HG03378 (cell line): Measurements from ENCODE around the gene BTNL3.
"Not testable (repeated sequence)": the region's sequence is repeated elsewhere in the genome, so short reads cannot be mapped to it uniquely, and the experiment has no call there.

Experiments used
- ATAC-seq: cut with Tn5 transposase; IDR thresholded peaks from one replicate; pipeline ENCODE4 v1.9.1; 2021; ENCODE audit warnings: mild to moderate bottlenecking, moderate library complexity; ENCODE audit not compliant: unreplicated experiment

The BTNL3 gene, protein sequence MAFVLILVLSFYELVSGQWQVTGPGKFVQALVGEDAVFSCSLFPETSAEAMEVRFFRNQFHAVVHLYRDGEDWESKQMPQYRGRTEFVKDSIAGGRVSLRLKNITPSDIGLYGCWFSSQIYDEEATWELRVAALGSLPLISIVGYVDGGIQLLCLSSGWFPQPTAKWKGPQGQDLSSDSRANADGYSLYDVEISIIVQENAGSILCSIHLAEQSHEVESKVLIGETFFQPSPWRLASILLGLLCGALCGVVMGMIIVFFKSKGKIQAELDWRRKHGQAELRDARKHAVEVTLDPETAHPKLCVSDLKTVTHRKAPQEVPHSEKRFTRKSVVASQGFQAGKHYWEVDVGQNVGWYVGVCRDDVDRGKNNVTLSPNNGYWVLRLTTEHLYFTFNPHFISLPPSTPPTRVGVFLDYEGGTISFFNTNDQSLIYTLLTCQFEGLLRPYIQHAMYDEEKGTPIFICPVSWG

DNA sequence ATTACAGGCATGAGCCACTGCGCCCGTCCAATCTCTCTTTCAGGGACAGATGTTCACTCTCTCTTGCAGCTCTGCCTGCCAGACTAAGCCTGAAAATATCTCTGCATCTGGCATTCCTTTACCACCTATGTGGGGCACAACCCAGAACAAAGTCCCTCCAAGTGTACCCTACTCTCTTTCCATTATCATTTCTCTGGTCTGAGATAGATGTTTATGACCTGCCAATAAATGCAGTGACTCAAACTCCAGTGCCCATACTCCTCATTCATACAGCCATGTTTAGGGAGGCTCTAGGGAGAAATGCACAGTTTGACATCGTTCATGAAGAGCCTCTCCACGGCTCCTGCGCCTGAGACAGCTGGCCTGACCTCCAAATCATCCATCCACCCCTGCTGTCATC is at the start of gene BTNL3:
TSS of gene BTNL3 (plus strand) at position 255 of the 400 bp plus-strand sequence. CDS start 183 bp downstream, outside the sequence.
- ATAC-seq = no peak

DNA sequence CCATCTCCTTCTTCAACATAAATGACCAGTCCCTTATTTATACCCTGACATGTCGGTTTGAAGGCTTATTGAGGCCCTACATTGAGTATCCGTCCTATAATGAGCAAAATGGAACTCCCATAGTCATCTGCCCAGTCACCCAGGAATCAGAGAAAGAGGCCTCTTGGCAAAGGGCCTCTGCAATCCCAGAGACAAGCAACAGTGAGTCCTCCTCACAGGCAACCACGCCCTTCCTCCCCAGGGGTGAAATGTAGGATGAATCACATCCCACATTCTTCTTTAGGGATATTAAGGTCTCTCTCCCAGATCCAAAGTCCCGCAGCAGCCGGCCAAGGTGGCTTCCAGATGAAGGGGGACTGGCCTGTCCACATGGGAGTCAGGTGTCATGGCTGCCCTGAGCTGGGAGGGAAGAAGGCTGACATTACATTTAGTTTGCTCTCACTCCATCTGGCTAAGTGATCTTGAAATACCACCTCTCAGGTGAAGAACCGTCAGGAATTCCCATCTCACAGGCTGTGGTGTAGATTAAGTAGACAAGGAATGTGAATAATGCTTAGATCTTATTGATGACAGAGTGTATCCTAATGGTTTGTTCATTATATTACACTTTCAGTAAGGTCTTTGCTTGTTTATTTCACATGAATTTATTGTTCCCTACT is 38.2 kb upstream of the BTNL3 start:
- ATAC-seq = no peak

DNA sequence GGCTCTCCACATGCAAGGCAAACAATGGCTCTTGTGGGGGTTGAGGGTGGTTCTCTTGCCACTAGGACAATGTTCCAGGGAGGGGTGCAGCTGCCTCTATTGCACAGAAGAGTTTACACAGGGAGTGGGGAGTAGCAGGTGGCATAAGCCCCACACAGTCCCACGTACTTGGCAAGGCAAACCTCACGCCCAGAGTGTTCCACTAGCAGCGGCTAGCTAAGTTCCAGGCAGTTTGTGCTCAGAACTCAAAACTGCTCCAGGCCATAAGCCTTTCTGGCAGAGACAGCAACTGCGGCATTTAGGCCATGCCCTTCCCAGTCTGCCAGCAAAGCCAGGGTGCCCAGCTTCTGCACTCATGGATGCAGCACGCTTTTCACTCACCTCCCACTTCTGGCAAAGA is 29.0 kb upstream of the BTNL3 start:
- ATAC-seq = no peak

GRCh38 chr5:180960209-180960608 is 28.4 kb upstream of the BTNL3 start:
- no peak for ATAC-seq

DNA sequence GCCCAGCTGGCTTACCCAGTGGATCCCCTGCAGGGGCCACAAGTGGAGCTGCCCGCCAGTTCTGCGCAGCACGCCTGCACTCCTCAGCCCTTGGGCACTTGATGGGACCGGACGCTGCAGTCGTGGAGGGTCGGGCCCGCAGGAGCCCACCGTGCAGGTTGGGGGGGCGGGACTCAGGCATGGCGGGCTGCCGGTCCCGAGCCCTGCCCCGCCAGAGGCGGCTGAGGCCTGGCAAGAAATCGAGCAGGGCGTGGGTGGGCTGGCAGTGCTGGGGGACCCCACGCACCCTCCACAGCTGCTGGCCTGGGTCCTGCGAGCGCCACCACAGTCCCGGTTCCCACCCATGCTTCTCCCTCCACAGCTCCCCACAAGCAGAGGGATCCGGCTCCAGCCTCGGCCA is 19.2 kb upstream of the BTNL3 start:
- no peak for ATAC-seq

DNA sequence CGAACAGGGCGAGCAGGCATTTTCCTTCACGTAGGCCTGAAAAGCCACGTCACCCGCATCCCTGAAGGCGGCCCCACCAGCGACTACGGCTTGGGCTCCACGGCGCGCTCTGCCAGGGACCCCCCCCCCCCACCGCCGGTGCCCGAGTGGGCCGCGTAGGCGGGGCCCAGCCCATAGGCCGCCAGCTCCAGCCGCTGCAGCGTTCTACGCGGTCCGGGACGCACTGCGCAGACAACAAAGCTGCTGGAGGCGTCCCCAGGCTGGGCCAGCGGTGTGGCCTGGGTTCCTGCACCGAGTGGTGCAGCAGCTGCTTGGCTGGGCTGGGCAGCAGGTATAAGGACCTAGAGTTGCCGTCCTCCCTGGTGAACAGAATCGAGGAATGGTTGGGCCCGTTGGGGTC is 18.3 kb upstream of the BTNL3 start:
- no peak for ATAC-seq

- no peak for ATAC-seq
These were observed 17.8 kb upstream of the BTNL3 start for GRCh38 chr5:180970875-180971274.

DNA sequence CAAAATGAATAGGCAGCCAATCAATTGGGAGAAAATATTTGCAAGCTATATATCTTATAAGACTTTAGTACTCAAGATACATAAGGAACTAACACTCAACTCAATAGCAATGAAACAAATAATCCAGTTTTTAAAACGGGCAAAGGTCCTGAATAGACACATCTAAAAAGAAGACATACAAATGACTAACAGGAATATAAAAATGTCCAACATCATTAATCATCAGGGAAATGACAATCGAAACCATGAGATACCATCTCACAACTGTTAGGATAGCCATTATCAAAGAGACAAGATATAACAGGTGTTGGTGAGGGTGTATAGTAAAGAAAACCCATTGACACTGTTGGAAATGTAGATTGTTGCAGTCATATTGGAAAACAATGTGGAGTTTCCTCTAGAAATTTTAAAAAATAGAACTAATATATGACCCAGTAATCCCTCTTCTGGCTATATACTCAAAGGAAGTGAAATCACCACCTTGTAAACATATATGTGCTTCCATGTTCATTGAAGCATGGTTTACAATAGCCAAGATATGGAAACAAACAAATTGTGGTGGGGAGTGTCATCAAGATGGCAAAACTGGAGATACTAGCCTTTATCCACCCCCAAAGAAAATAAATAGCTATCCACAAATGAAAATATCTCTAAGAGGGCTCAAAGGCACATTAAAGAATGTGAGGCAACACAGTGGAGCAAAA is 13.9 kb upstream of the BTNL3 start:
- peak; percentile 11 for ATAC-seq

GRCh38 chr5:180975338-180975737 is 13.3 kb upstream of the BTNL3 start:
- peak; percentile 94 for ATAC-seq

DNA sequence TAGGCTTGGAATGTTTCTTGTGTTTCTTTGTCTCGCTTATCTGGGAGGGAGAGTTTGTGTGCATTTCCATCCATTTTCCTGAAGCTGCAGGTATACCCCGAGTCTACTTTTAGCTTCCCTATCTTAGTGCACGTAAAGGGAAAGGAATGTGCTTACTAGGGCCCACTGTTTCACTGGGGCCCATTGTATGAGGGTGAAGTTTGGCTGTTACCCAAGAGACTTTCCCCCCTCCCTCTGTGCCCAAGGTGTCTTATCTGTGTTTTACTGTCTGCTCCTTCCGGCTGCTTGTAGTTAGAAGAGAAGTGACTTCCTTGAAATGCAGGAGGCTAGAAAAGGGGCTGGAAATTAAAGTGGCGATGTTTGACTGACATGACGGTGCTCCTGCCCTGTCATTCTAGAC is 12.1 kb upstream of the BTNL3 start:
- no peak for ATAC-seq

GRCh38 chr5:180977852-180978251 is 10.8 kb upstream of the BTNL3 start:
- no peak for ATAC-seq

DNA sequence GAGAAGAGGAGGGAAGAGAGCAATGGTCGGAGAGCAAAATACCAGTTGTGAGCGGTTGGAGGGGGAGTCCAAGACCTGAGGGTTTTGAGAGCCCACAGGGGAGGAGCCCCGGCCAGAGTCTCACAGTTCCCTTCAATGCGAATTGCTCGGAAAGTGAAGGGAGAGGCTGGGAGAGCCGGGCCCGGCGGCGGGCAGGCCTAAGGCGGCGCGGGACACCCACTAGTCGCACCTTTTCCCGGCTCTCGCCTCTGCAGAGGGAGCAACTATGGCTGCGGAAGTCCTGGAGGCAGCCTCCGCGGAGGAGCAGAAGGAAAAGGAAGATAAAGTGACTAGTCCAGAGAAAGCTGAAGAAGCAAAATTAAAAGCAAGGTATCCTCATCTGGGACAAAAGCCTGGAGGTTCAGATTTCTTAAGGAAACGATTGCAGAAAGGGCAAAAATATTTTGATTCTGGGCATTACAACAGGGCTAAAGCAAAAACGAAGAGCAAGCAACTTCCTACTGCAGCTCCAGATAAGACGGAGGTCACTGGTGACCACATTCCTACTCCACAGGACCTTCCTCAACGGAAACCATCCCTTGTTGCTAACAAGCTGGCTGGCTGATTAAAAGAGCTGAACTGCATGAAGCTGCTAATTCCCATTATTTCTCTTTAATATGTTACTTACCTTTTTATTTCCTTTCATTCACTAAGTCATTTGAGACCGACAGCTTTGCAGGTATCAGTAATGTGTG is 6.5 kb upstream of the BTNL3 start:
- ATAC-seq = no peak

DNA sequence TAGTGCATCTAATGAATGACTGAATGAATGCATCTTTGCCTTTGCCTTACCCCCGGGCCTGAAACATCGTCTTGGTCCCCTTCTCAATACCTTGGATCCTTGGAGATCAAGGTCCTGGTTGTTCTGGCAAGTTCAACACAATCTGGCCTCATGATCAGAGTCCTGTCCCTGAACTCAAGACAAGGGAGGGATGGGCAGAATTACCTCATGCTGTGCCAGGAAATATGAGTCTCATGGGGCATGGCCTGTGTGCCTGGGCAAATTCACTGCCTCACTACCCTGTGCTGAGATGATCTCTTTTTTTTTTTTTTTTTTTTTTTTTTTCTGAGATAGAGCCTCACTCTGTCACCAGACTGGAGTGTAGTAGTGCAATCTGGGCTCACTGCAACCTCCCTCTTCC is 630 bp upstream of the BTNL3 start:
- no peak for ATAC-seq

DNA sequence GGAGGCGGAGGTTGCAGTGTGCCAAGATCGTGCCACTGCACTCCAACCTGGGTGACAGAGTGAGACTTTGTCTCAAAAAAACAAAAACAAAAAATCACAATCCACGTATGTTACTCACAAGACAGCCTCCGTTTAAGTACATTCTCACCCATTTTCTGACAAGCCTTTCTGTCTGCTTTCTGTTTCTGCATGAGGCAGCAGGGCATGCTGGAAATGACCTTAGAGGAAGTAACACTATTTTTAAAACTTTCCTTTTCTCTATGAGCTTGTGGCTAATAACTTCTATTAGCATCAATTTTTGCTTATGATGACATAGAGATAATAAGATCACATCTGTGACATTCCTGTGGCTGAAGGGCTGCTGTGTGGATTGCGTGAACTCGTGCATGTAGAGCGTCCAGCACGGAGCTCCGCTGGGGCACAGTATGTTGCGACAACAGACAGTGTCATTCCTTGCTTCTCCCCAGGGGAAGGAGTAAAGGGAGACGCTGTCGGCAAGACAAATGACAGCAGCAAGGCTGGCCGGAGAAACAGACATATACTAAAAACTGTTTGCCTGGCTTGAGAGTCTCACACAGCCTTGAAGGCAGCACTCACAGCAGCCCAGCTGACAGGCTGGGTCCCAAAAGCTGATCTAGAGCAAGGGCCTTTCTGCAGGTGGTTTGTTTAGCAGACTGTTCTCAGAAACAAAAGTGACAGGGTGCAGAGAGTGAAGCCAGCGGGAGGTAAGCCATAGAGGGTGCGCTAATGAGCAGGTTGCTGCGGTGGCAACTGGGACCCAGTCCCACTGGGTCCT is 1.6 kb downstream of the BTNL3 start:
- no peak for ATAC-seq

GRCh38 chr5:180990882-180991242 is 2.2 kb downstream of the BTNL3 start:
- ATAC-seq = no peak

DNA sequence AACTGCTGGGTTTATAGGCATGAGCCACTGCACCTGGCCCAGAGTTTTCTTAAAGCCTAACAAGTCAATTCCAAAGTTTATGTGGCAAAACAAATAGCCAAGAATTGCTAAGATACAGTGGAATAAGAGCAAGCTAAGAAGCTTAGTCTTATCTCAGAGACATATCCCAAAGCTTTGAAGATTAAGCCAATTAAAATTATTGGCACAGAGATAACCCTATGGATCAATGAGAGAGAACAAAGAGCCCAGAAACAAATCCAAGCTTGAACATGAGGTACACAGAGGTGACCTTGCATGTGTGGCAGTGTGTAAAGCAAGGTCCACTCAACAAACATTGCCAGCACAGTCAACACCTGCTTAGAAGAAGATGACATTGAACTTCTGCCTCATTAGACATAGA is 13.3 kb downstream of the BTNL3 start:
- ATAC-seq = no peak

DNA sequence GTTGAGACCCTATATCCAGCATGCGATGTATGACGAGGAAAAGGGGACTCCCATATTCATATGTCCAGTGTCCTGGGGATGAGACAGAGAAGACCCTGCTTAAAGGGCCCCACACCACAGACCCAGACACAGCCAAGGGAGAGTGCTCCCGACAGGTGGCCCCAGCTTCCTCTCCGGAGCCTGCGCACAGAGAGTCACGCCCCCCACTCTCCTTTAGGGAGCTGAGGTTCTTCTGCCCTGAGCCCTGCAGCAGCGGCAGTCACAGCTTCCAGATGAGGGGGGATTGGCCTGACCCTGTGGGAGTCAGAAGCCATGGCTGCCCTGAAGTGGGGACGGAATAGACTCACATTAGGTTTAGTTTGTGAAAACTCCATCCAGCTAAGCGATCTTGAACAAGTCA is 17.1 kb downstream of the BTNL3 start:
- no peak for ATAC-seq

DNA sequence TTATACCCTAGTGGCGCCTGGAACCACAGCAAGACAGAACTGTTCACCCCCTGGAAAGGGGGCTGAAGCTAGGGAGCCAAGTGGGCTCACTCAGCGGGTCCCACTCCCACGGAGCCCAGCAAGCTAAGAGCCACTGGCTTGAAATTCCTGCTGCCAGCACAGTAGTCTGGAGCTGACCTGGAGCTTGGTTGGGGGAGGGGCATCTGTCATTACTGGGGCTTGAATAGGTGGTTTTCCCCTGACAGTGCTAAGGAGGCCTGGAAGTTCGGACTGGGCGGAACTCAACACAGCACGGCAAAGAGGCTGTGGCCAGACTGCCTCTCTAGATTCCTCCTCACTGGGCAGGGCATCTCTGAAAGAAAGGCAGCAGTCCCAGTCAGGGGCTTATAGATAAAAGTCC is 19.5 kb downstream of the BTNL3 start:
- ATAC-seq = no peak

DNA sequence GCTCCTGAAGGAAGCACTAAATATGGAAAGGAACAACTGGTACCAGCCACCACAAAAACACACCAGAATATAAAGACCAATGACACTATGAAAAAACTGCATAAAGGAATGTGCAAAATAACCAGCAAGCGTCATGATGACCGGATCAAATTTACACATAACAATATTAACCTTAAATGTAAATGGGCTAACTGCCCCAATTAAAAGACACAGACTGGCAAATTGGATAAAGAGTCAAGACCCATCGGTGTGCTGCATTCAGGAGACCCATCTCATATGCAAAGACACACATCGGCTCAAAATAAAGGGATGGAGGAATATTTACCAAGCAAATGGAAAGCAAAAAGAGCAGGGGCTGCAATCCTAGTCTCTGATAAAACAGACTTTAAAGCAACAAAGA is 21.4 kb downstream of the BTNL3 start:
- ATAC-seq = not testable (repeated sequence)

- ATAC-seq = not testable (repeated sequence)
These were observed 26.0 kb downstream of the BTNL3 start for GRCh38 chr5:181014654-181015053.
